Skeletal muscle cell (primary cell): ENCODE data around the gene CECR2.
"Not testable (repeated sequence)": the region's sequence is repeated elsewhere in the genome, so short reads cannot be mapped to it uniquely, and the experiment has no call there.

Experiments used
- DNase-seq: peaks from one replicate; pipeline ENCODE4 v3.0.0-alpha.2; 2010; ENCODE audit warnings: low read depth
- H3K4me3 ChIP-seq: 2 replicates; pipeline ENCODE4 v1.5.1; 2011; ENCODE audit warnings: low read depth, mild to moderate bottlenecking, control low read depth, low read length, moderate library complexity

Gene CECR2

GRCh38 chr22:17396516-17396915, 27.3 kb downstream of the CECR2 start:
- no peak overlapping the region for H3K4me3 ChIP-seq
- no peak for DNase-seq

GRCh38 chr22:17397756-17398547, 28.7 kb downstream of the CECR2 start:
- DNase-seq = no peak

GRCh38 chr22:17400305-17400704, 31.0 kb downstream of the CECR2 start:
- no peak overlapping the region for H3K4me3 ChIP-seq
- DNase-seq = no peak

More at GRCh38 chr22:17397756-17398547, 28.7 kb downstream of the CECR2 start:
- no peak overlapping the region for H3K4me3 ChIP-seq

GRCh38 chr22:17401728-17402127, 32.5 kb downstream of the CECR2 start:
- DNase-seq = no peak
- no peak overlapping the region for H3K4me3 ChIP-seq

GRCh38 chr22:17402293-17402692, 33.0 kb downstream of the CECR2 start:
- no peak for DNase-seq

GRCh38 chr22:17403906-17404305, 34.6 kb downstream of the CECR2 start:
- DNase-seq = no peak

More at GRCh38 chr22:17402293-17402692, 33.0 kb downstream of the CECR2 start:
- no peak overlapping the region for H3K4me3 ChIP-seq

GRCh38 chr22:17407643-17408042, 38.4 kb downstream of the CECR2 start:
- no peak for DNase-seq

More at GRCh38 chr22:17403906-17404305, 34.6 kb downstream of the CECR2 start:
- no peak overlapping the region for H3K4me3 ChIP-seq

GRCh38 chr22:17410576-17410975, 41.3 kb downstream of the CECR2 start:
- DNase-seq = no peak
- no peak overlapping the region for H3K4me3 ChIP-seq

More at GRCh38 chr22:17407643-17408042, 38.4 kb downstream of the CECR2 start:
- no peak overlapping the region for H3K4me3 ChIP-seq

GRCh38 chr22:17411213-17411612, 42.0 kb downstream of the CECR2 start:
- DNase-seq = no peak
- H3K4me3 ChIP-seq = no peak overlapping the region

GRCh38 chr22:17412232-17412631, 43.0 kb downstream of the CECR2 start:
- no peak overlapping the region for H3K4me3 ChIP-seq
- no peak for DNase-seq

- H3K4me3 ChIP-seq = no peak overlapping the region
- no peak for DNase-seq
These were observed 49.6 kb downstream of the CECR2 start for GRCh38 chr22:17418890-17419324.

- DNase-seq = no peak
- H3K4me3 ChIP-seq = no peak overlapping the region
These were observed 50.1 kb downstream of the CECR2 start for GRCh38 chr22:17419348-17419747.

GRCh38 chr22:17422736-17423343, 53.6 kb downstream of the CECR2 start:
- no peak overlapping the region for H3K4me3 ChIP-seq
- no peak for DNase-seq

GRCh38 chr22:17423616-17424015, 54.4 kb downstream of the CECR2 start:
- no peak for DNase-seq
- H3K4me3 ChIP-seq = no peak overlapping the region

- not testable (repeated sequence) for H3K4me3 ChIP-seq, DNase-seq
These were observed 58.3 kb downstream of the CECR2 start for GRCh38 chr22:17427528-17427927.

- H3K4me3 ChIP-seq = no peak overlapping the region
- DNase-seq = no peak
These were observed 60.3 kb downstream of the CECR2 start for GRCh38 chr22:17429516-17429915.

- H3K4me3 ChIP-seq = no peak overlapping the region
- peak; percentile 75 for DNase-seq
These were observed 61.2 kb downstream of the CECR2 start for GRCh38 chr22:17430412-17430811.

- H3K4me3 ChIP-seq = no peak overlapping the region
- no peak for DNase-seq
These were observed 61.9 kb downstream of the CECR2 start for GRCh38 chr22:17431179-17431578.

- DNase-seq = no peak
- H3K4me3 ChIP-seq = no peak overlapping the region
These were observed 65.6 kb downstream of the CECR2 start for GRCh38 chr22:17434856-17435255.

- no peak for DNase-seq
- H3K4me3 ChIP-seq = no peak overlapping the region
These were observed 66.1 kb downstream of the CECR2 start for GRCh38 chr22:17435375-17435774.
